Body of pancreas (tissue), 4 donors: Measurements from ENCODE around the gene MANBA. TPM values are rescaled to one million over a fixed set of nuclear protein-coding genes. Genes with fewer than 3 reads are reported as not detected.

Experiments
- ATAC-seq: fragments of 150-250 bp; one replicate; pipeline ENCODE4 v1.9.1; 2016
- DNase-seq, 4 donors: peaks; one replicate each; pipeline ENCODE4 v3.0.0-alpha.2; 2019
- H3K27ac ChIP-seq, 4 donors: fragments of 200-600 bp; sonication (generic); 1 replicate in 3 of 4; 2 replicates in 1 of 4; pipeline versions ENCODE4 v1.5.1 to v1.6.1; 2016 to 2019; ENCODE audit warnings: mild to moderate bottlenecking in 1 of 4, mixed read lengths in 1 of 4, moderate library complexity in 1 of 4
- H3K27me3 ChIP-seq, 2 donors: fragments of 200-600 bp; sonication (generic); one replicate each; pipeline ENCODE4 v1.6.0; 2016; ENCODE audit warnings: mild to moderate bottlenecking in 1 of 2
- H3K36me3 ChIP-seq, 2 donors: fragments of 200-600 bp; sonication (generic); replicated peaks in 1 of 2; 2 replicates each; pipeline ENCODE4 v1.5.1; 2016; ENCODE audit warnings: low read depth in 2 of 2; ENCODE audit not compliant: insufficient read depth in 1 of 2
- H3K4me1 ChIP-seq: fragments of 200-600 bp; sonication (generic); one replicate; pipeline ENCODE4 v1.6.0; 2016
- H3K4me3 ChIP-seq, 2 donors: fragments of 200-600 bp; sonication (generic); 1 replicate in 1 of 2; 2 replicates in 1 of 2; pipeline ENCODE4 v1.5.1; 2016 to 2019
- H3K9me3 ChIP-seq, 3 donors: fragments of 200-600 bp; sonication (generic); 1 replicate in 2 of 3; 2 replicates in 1 of 3; pipeline ENCODE4 v1.5.1; 2016
- CTCF ChIP-seq, 7 experiments: fragments of 450-650 bp in 4 of 7; fragments of 200-600 bp in 3 of 7; sonication (generic) in 3 of 7; IDR thresholded peaks; one replicate each; pipeline ENCODE4 v1.5.1; 2016 to 2019; ENCODE audit warnings: antibody characterized with exemption in 7 of 7
- POLR2A ChIP-seq, 3 donors: fragments of 450-650 bp; IDR thresholded peaks; one replicate each; pipeline ENCODE4 v1.6.1; 2016; ENCODE audit warnings: antibody characterized with exemption in 3 of 3, mild to moderate bottlenecking in 2 of 3
- WGBS, 2 donors: methylation state at CpG; one replicate each; pipeline ENCODE4 v1.1.5; 2017; 5-methylcytosine and 5-hydroxymethylcytosine counted together
- intact Hi-C: fragments of 100-400 bp; cut with DNase I; formaldehyde crosslinking; loops from one replicate; pipeline ENCODE4 v1.15.1; 2023
- total RNA-seq, 2 donors: library from RNA; depleted of rRNA; stranded (reverse); fragments of >200 nt; gene quantifications; one replicate each; pipeline ENCODE4 v1.1.0, GENCODE V29; 2016

The MANBA gene
- total RNA-seq, 2 donors from 2014 or later = 26.5 to 57.0 TPM

GRCh38 chr4:102787944-102788343 is 27.2 kb upstream of the MANBA start:
- intact Hi-C loops = no loop called here
- Histone ChIP-seq H3K9me3 (no peaks in the 10 kb centered on the region), H3K27ac (no peak overlapping the region), H3K27me3 (no peaks in the 10 kb centered on the region), H3K36me3 (no peaks in the 10 kb centered on the region), H3K4me3 (no peak overlapping the region), H3K4me1 (no peaks in the 10 kb centered on the region)
- ATAC-seq (no peak), DNase-seq (no peak)
- 85 to 91% methylated on average over 3 of the region's 3 CpGs for WGBS, 2 donors
- TF ChIP-seq CTCF (IDR thresholded peaks at IDR 0.05) (no peak), POLR2A (IDR thresholded peaks at IDR 0.05) (no peak)

- Histone ChIP-seq H3K9me3 (no peaks in the 10 kb centered on the region), H3K27ac (no peak overlapping the region), H3K27me3 (no peaks in the 10 kb centered on the region), H3K4me3 (no peak overlapping the region), H3K36me3 (no peaks in the 10 kb centered on the region), H3K4me1 (no peaks in the 10 kb centered on the region)
- ATAC-seq = no peak
- WGBS, 2 donors = 91 to 94% methylated on average over 7 of the region's 7 CpGs
- TF ChIP-seq POLR2A (IDR thresholded peaks at IDR 0.05) = no peak
- no peak for TF ChIP-seq CTCF (IDR thresholded peaks at IDR 0.05)
- no peak for DNase-seq
- intact Hi-C loops = no loop called here
Measured at GRCh38 chr4:102787096-102787881, 26.5 kb upstream of the MANBA start.

GRCh38 chr4:102786279-102786678 is 25.5 kb upstream of the MANBA start:
- no peak for DNase-seq
- 23 to 45% methylated on average over 1 of the region's 1 CpG for WGBS, 2 donors
- TF ChIP-seq POLR2A (IDR thresholded peaks at IDR 0.05) = no peak
- TF ChIP-seq CTCF (IDR thresholded peaks at IDR 0.05) = no peak
- Histone ChIP-seq H3K27ac (no peak overlapping the region), H3K36me3 (no peaks in the 10 kb centered on the region), H3K9me3 (no peaks in the 10 kb centered on the region), H3K4me3 (no peak overlapping the region), H3K4me1 (no peaks in the 10 kb centered on the region), H3K27me3 (no peaks in the 10 kb centered on the region)
- ATAC-seq = no peak
- intact Hi-C loops = no loop called here

GRCh38 chr4:102783006-102783405 is 22.2 kb upstream of the MANBA start:
- H3K27ac ChIP-seq = no peak overlapping the region
- no peaks in the 10 kb centered on the region for H3K36me3 ChIP-seq
- H3K9me3 ChIP-seq = no peaks in the 10 kb centered on the region
- H3K4me3 ChIP-seq = no peak overlapping the region
- intact Hi-C loops = no loop called here
- WGBS, 2 donors = 84 to 88% methylated on average over 2 of the region's 2 CpGs
- TF ChIP-seq CTCF (IDR thresholded peaks at IDR 0.05) (no peak), POLR2A (IDR thresholded peaks at IDR 0.05) (no peak)
- no peaks in the 10 kb centered on the region for H3K27me3 ChIP-seq
- peaks cover 7% of the 10 kb centered on the region for H3K4me1 ChIP-seq
- ATAC-seq = no peak
- DNase-seq = no peak

GRCh38 chr4:102781570-102781969 is 20.8 kb upstream of the MANBA start:
- no peak overlapping the region for H3K4me3 ChIP-seq
- ATAC-seq (no peak), DNase-seq (no peak)
- WGBS, 2 donors = 82 to 93% methylated on average over 1 of the region's 1 CpG
- TF ChIP-seq POLR2A (IDR thresholded peaks at IDR 0.05) (no peak), CTCF (IDR thresholded peaks at IDR 0.05) (no peak)
- intact Hi-C loops = no loop called here
- no peaks in the 10 kb centered on the region for H3K9me3 ChIP-seq
- no peaks in the 10 kb centered on the region for H3K36me3 ChIP-seq
- no peaks in the 10 kb centered on the region for H3K27me3 ChIP-seq
- peaks cover 7% of the 10 kb centered on the region for H3K4me1 ChIP-seq
- H3K27ac ChIP-seq = no peak overlapping the region
